IPS-NIHi7 (cell line): ENCODE measurements around the gene METTL15.
"Not testable (repeated sequence)": the region's sequence is repeated elsewhere in the genome, so short reads cannot be mapped to it uniquely, and the experiment has no call there.

Experiments used
- DNase-seq: peaks from one replicate; pipeline ENCODE4 v3.0.0; 2012; ENCODE audit warnings: mixed read lengths; ENCODE audit errors: extremely low spot score

The METTL15 gene

DNA sequence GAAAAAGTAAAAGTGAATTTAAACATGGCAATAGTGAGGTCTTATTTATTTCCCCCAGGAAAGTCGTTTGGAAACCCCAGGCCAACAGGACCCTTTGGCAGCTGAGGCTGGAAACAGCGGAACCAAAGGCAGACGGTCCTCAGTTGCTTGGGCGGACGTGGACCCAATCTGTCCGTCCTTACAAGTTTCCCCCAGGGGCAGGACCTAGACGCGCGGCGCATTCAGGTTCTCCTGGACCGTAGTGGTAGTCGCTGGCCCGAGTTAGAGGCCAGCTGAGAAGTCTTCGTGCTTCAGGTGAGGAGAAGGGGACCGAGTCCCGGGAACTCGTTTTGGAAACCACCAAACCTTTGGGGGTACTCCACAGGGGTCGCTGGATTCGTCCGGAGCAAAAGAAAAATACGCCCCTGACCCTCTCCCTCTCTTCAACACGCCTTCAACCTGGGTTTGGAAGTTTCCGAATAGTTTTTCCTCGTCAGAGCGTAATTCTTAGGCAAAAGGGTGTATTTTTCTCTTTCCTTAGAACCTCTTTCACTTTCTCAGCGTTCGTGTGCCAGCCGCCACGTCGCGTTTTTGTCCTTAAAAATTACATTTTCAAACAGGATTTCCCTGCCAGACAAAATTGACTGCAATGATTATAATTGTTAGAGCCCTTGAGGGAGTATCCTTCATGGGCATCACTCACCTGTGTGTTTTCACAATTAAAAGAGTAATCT, 2.1 kb downstream of the METTL15 start:
- peak; percentile 72 for DNase-seq

DNA sequence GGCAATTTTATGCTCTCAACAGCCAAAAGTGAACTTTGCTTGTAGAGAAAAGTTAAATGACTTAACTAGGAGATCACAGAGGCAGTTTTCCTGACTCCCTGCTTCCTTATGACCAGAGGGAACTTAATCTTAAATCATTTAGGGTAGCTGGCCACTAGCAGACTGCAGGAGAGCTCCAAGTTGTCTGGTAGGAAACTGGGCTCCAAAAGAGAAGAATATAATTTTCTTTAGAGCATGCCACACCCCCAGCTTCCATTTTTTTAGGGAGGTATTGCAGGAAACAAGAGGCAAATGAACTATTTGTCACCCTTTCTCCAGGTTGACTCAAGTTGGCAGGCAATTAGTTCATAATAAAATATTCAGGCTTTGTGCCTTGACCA, 2.6 kb downstream of the METTL15 start:
- DNase-seq, result no peak

DNA sequence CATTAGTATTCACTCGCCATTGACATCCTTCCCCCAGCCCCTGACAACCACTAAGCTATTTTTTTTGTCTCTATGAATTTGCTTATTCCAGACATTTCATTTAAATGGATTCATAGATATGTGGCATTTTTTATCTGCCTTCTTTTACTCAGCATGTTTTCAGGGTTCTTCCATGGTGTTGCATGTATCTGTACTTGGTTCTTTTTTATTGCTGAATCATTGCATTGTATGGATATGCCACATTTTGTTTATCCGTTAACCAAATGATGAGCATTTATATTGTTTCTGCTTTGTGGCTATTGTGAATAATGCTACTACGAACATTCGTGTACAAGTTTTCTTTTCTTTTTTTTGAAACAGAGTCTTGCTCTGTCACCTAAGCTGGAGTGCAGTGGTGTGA, 5.9 kb downstream of the METTL15 start:
- DNase-seq, result no peak

DNA sequence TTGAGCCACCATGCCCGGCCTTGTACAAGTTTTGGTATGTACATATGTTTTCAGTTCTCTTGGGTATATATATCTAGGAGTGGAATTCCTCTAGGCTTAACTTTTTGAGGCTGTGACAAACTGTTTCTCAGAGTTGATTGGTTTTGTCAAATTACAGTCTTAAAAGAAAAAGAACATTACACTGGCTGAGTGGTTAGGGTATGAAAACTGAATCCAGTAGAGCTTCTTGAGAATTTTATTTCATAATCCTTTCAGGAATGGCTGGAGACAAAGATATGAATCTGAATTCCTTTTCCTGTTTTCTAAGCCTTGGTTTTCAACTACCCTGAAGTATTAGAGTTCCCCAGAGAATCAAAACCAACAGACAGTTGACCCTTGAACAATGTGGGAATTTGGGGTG, 6.5 kb downstream of the METTL15 start:
- DNase-seq, result no peak

DNA sequence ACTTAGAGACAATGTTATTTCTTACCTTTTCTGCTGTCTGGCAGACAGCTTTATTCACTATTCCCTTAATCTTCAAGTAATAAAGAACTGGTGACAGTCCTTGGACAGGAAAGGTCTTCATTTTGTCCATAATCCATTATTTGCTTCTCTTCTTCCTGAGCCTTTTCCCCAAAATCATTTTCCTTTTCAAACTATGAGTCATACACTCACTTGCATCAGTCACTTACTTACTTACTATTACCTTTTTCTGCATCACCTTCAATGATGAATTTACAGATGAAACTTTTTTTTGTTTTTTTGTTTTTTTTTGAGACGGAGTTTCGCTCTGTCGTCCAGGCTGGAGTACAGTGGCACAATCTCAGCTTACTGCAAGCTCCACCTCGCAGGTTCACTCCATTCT, 9.5 kb downstream of the METTL15 start:
- no peak for DNase-seq

DNA sequence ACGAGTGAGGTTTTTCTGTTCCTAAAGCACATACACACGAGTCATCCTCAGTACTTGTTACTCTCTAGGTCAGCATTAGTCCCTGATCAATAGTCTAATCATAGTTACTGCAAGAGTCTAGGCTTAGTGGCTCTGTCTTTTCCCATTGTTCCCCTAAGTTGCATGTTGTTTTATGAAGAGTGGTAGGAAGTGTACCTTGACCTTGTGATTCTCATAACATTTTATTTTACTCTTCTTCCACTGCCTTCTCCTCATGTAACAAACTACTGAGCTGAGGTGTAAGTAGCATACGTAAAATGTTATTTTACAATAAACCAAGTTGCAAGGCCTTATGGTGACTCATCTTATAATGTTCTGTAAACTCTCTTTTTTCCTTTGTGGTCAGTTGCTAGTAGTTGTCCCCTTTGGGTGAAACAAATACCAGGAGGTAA, 15.0 kb downstream of the METTL15 start:
- DNase-seq, result no peak

DNA sequence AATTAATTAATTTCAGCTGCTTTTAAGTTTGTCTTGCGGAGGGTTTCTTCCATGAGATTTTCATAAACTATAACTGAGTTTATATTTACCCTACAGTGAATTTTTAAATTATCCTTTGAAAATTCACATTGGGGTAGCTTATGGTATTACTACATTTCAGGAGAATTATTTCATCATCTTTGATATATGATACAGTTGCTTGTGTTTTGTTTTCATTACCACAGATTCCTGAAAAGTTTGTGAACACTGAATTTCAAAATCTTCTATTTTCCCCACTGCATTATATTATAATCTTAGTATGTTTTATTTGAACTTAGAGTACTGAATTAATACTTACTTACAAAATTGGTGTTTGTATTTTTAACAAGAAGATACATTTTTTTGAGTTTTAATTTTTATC, 24.4 kb downstream of the METTL15 start:
- no peak for DNase-seq

DNA sequence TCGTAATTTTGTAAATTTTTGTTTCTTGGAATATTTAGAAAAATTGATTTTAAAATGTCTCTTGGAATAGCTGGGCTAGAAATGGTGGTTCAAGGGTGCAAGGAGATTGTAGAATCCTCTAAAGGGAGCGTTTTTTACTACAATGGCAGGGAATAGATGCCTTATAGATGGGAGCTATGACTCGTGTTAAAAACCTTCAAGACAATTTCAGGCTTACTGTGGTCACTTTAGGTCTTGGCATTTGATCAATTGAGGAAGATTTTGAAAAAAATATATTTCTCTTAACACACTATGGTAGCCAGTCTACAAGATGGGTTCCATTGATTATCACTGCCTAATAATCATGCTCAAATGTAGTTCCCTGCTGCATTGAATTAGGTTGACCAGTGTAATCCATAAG, 25.0 kb downstream of the METTL15 start:
- DNase-seq, result no peak

DNA sequence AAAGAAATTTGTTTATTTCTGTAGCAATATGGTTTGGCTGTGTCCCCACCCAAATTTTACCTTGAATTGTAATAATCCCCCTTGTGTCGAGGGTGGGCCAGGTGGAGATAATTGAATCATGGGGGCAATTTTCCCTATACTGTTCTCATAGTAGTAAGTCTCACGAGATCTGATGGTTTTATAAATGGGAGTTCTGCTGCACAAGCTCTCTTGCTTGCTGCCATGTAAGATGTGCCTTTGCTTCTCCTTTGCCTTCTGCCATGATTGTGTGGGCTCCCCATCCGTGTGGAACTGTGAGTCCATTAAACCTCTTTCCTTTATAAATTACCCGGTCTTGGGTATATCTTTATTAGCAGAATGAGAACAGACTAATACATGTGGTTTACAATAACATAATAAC, 28.0 kb downstream of the METTL15 start:
- DNase-seq, result not testable (repeated sequence)

DNA sequence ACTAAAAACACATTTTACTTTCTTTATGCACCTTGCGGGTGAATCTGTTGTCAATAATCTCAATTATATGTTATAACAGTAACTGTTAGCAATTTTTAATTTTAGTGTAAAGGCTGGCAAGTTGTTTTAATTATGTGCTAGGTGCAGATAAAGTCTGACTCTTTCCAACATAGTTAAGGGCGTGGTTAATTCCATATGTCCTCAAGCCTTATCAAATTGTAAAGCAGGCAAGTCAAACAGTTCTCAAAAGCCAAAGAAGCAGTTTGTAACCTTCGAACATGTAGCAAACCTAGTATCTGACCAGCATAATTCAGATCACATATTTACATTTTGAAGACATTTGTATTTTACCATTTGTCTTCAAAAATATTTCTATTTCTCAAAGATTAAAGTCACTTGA, 29.2 kb downstream of the METTL15 start:
- no peak for DNase-seq

DNA sequence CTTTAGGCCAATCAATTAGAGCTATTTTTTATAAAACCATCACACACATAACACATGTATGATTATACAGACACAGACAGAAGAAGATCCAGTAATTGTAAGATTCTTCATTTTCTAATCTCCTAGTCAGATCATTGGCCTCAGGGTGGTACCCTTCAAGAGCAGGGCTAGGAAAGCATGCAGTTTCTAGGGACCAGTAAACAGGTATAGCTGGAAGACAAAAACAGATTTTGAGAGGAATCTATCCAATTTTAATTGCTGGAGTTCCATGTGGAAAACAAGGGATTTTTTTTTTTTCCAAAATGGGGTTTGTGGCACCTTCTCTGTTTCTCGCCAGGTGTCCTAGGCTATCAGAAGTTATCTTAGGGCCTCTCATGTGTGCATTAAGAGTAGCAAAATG, 29.6 kb downstream of the METTL15 start:
- DNase-seq, result no peak

DNA sequence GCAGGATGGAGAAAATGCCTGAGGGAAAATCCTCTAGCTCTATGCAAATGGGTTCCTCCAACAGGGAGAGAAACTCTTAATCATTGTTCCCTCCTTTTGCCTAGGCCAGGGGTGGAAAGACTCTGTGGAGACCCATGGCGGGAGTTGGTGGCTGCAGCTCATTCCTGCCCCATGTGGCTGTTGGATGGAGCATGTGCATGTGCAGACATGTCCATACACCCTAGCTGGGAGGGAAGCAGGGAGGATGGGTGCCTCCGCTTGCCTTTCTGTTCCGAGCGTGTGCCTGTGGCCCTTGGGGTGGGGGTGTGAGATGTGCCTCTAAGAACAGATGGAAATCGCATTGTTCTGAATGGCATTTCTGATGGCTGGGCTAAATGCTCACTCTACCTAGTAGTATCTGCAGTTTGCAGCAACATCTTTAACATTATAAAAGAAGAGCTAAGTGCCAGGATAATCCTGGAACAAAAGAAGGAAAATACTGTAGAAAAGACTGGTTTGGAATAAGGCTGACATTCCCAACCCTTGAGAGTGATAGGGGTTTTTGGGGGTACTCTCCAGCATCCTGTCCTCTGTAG, 31.7 kb downstream of the METTL15 start:
- DNase-seq, result no peak

DNA sequence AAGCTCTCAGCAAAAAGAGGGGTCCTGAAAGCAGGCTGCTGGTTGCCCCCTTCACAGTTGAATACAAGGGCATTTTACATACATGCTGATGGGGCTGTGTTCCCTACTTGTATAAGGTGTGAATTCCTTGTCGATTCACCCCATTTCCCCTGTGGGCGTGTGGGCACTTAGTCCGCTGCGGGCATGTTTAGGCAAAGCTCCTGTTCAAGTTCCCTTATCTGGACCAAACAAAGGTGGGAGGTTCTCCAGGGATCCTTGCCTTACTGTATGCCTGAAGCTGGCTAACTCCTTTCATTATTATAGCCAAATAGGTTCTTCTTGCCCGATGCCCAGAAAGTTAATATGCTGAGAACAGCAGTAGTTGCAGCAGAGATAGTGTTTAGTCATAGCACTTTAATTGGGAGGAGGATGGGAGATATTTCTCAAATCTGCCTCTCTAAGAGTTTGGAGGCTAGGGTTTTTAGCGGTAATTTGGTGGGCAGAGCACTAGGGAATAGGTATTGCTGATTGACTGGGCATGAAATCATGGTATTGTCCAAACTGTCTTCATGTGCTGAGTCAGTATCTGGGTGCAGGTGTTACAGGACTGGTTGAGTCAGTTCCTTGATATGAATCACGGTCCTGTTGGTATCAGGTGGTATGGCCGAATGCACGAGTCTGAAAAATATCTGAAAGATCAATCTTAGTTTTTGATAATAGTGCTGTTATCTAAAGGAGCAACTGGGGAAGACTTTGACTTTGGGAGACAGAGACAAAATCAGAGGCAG, 32.7 kb downstream of the METTL15 start:
- no peak for DNase-seq

DNA sequence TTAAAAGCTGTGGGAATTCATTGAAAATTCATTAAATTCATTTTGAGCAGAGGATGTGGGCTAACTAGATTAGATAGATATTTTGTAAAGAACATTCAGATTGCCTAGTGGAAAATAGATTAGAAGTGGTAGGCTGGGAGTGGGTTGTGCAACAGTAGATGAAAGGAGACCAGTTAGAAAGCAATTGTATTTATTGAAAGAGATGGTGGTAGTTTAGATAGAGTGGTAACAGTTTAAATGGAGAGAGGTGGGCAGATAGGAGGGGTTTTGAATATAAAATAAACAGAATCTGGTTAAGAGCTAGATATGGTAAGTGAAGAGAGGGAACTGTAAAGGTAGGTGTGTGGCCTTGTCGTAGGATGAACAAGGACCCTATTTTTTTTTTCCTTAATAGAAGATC, 34.5 kb downstream of the METTL15 start:
- DNase-seq, result no peak

DNA sequence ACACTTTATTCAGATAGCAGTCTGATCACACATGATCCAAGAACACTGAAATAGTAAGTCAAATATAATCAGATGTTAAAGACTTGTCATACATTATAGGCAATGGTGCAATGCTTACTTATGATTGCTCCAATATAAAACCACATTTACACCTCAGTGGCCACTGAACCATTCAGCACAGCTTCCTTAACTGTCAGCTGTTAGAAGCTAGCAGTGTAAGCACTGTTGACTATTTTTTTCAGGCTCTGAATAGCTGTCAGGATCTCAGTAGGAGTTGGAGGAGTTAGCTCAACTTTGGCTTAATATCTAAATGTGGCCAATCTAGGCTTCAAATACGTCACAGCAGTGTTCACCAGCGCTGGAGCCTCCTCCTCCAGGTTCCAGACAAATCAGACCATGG, 36.6 kb downstream of the METTL15 start:
- DNase-seq, result no peak

DNA sequence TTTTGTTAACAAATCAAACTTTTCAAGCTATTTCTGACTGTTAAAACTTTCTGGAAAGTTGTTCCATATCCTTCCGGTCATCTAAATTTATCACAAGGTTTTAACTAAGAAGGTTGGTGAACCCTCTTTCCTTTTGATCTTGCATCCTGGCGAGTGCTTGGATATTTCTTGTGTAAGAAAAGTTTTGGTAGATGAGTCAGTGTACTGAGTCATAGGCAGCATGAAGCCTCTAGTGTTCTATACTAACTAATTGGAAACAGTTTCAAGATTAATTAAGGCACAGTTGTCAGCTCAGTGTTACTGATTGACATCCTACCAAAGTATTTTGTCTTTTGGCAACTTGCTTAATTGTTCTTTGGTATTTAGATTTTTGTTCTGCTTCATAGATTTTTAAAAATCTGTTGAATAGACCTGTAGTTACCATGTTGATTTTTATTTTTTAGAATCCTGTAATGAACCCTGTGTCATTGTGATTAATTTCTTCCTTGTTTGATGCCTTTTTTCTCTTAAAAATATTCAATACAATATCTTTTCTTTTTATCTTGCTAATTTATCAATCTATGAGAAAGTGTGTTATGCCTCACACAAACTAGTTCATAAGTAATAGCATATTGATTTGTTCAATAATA, 38.0 kb downstream of the METTL15 start:
- no peak for DNase-seq

DNA sequence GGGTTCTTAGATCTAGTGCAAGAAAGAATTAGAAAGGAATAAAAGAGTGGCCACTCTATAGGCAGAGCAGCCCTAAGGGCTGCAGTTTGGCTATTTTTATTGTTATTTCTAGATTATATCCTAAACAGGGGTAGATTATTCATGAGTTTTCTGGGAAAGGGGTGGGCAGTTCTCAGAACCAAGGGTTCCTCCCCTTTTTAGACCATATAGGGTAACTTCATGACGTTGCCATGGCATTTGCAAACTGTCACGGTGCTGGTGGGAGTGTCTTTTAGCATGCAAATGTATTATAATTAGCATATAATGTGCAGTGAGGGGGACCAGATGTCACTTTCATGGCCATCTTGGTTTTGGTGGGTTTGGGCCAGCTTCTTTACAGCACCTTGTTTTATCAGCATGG, 44.6 kb downstream of the METTL15 start:
- DNase-seq, result no peak

DNA sequence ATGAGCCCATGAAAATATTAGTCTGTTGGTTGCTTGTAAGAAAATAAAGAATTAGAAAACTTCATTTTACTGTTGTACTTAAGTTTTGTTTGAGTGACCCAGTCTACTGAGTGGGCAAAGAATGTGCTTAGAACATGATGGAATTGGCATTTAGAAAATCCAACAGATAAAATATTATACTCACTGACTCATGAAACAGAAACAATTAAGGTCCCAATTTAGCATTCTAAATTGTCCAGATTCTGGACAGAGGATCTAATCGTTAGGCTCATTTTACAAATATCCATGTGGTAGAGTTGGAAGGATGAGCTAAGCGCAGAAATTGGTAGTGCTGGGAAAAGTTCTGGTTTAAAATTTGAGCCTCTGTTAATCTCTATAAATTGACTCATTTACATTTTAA, 45.4 kb downstream of the METTL15 start:
- no peak for DNase-seq

DNA sequence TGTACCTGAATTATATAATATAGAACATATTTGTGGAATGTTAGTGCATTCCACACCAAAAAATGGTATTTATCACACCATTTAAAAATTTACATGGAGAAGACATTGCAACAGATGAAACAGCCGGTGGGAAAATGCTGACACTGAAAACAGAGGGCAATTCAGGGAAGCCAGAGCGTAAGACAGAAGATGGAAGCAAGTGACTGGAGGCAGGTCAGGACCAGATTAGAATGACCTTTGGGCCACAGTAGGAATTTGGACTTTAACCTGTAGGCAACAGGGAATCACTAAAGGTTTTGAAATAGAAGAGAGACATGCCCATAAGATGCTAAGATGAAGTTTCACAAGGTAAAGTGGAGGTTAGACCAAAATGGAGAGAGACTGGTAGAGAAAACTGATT, 60.5 kb downstream of the METTL15 start:
- DNase-seq, result no peak

DNA sequence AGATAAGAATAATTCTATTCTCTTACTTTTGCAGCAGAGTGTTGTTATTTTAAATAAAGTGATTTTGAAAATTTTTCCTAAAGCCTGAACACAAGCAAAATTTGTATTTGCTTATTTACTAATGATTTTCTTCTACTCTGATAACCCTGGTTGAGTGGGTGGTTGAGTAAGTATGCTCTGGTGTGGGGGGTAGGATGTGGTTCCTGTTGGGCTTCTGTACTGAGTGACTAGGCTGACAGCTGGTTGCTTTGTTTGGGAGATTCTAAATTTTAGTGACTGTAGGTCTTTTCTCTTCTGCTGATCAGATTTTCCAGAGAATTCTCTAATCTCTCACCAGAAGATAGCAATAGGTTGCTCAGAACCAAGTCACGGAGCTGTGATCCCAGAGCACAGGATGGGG, 61.6 kb downstream of the METTL15 start:
- peak; percentile 7 for DNase-seq

DNA sequence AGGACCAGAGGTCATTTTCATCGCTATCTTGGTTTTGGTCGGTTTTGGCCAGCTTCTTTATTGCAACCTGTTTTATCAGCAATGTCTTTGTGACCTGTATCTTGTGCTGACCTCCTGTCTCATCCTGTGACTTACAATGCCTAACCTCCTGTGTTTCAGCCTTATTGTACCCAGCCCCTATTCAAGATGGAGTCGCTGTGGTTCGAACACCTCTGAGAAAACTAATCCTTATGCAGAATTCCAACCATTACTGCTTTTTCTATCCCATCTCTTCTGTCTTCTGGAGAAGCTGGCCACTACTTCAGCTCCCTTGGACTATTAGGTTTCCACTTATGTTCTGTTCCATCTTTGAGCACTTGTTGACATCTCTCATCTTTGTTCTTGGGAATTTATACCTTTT, 62.6 kb downstream of the METTL15 start:
- DNase-seq, result no peak

DNA sequence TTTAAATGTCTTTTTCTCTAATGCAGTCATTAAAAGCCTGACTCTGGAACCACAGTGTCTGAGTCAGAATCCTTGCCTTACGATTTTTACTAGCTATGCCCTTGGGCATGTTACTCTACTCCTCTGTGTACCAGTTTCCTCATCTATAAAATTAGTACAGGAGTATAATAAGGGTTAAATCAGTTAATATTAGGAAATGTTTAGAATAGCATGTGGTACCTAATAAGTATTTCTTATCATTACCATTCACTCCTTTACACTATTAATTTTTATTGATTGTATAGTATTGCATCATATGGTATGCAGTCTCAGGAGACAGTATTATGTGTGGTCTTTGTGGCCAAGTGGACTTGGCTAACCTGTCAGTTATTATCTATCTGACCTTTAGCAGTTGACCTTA, 68.2 kb downstream of the METTL15 start:
- no peak for DNase-seq

DNA sequence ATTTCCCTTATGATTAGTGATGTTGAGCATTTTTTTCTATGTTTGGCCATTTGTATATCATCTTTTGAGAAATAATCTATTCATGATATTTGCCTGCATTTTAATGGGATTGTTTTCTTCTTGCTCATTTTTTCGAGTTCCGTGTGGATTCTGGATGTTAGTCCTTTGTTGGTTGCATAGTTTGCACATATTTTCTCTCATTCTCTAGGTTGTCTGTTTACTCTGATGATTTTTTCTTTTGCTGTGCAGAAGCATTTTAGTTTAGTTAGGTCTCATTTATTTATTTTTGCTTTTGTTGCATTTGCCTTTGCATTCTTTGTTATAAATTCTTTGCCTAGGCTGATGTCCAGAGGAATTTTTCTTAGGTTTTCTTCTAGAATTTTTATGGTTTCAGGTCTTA, 87.3 kb downstream of the METTL15 start:
- no peak for DNase-seq
